ENCODE data around the gene CHTOP. TPM values are rescaled to one million over a fixed set of nuclear protein-coding genes. Genes with fewer than 3 reads are reported as not detected.

CHTOP gene
- total RNA-seq, 2 experiments from 2014 or later: 97.1 to 102 TPM

DNA sequence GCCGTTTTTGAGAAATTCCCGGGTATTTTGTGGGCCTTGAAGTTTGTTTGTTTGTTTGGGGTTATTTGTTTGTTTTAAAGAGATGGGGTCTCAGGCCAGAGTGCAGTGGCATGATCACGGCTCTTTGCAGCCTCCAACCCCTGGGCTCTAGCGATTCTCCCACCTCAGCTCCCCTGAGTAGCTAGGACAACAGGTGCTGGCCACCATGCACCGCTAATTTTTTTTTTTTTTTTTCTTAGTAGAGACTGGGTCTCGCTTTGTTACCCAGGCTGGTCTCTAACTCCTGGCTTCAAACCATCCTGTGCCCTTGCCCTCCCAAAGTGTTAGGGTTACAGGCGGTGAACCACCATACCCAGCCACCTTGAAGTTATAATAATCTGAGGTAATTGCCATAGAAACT is 2.0 kb downstream of the CHTOP start:
- Histone ChIP-seq H3K36me3 (ENCODE audit: insufficient read depth, low read length) (peaks cover 51% of the 10 kb centered on the region), H3K4me1 (ENCODE audit: insufficient read depth, low read length) (peaks cover 39% of the 10 kb centered on the region), H3K27me3 (ENCODE audit: control insufficient read depth in 1 of 2, insufficient read depth in 2 of 2, low read length in 2 of 2) (no peaks in the 10 kb centered on the region), H3K4me3 (ENCODE audit: low read length) (peak overlapping the region; percentile 83), H3K9me3 (ENCODE audit: control insufficient read depth in 1 of 2, insufficient read depth in 1 of 2, low read length in 2 of 2) (no peaks in the 10 kb centered on the region), H3K27ac (ENCODE audit: low read depth in 1 of 2, low read length in 2 of 2) (peak overlapping the region in 1 of 2 donors; percentile 10)
- peak overlapping the region; percentile 100 for H3K27ac Mint-ChIP-seq
- ChIA-PET POLR2A (interaction anchor here (1.1 to 3.7 kb wide), 5 partner anchors 10 to 355 kb away, joined by 3 to 89 read pairs (median 35); partner anchors contain the start of genes ILF2, RPS27 and SNAPIN), CTCF (interaction anchor here (0.7 to 1.0 kb wide), 2 partner anchors 30 to 817 kb away, joined by 3 read pairs; no protein-coding TSS in a partner anchor)
- H3K36me3 Mint-ChIP-seq (ENCODE audit: low read depth): peaks cover 67% of the 10 kb centered on the region
- H3K4me3 Mint-ChIP-seq: peak overlapping the region; percentile 87
- DNase-seq: no peak
- H3K4me1 Mint-ChIP-seq (ENCODE audit: low read depth): peaks cover 53% of the 10 kb centered on the region
- no peaks in the 10 kb centered on the region for H3K27me3 Mint-ChIP-seq
- intact Hi-C loops (cut with DNase I, micrococcal nuclease): loop anchor here (2.0 kb wide), 3 partner anchors 13 to 91 kb away; partner anchors contain the start of gene ILF2 (in 2 of the 2)
- no peak for ATAC-seq (ENCODE audit: poor library complexity)
- H3K9me3 Mint-ChIP-seq: no peaks in the 10 kb centered on the region
- TF ChIP-seq, protein P1, sequence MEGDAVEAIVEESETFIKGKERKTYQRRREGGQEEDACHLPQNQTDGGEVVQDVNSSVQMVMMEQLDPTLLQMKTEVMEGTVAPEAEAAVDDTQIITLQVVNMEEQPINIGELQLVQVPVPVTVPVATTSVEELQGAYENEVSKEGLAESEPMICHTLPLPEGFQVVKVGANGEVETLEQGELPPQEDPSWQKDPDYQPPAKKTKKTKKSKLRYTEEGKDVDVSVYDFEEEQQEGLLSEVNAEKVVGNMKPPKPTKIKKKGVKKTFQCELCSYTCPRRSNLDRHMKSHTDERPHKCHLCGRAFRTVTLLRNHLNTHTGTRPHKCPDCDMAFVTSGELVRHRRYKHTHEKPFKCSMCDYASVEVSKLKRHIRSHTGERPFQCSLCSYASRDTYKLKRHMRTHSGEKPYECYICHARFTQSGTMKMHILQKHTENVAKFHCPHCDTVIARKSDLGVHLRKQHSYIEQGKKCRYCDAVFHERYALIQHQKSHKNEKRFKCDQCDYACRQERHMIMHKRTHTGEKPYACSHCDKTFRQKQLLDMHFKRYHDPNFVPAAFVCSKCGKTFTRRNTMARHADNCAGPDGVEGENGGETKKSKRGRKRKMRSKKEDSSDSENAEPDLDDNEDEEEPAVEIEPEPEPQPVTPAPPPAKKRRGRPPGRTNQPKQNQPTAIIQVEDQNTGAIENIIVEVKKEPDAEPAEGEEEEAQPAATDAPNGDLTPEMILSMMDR (IDR thresholded peaks at IDR 0.05): no peak

DNA sequence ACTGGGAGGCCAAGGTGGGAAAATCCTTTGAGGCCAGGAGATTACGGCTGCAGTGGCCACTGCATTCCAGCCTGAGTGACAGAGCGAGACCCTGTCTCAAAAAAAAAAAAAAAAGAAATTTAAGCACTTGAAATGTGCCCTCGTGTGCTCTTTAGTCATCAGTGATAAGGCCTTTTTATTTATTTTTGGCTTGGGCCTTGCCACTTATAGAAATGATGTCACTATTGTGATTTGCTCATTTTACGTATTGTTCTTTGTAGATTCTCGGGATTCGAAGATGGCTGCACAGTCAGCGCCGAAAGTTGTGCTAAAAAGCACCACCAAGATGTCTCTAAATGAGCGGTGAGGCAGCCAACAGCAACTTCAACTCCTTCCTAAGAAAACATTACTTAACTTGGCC is 2.4 kb downstream of the CHTOP start:
- peaks cover 55% of the 10 kb centered on the region for H3K36me3 ChIP-seq (ENCODE audit: insufficient read depth, low read length)
- POLR2A ChIA-PET: no interaction called here
- H3K4me1 ChIP-seq (ENCODE audit: insufficient read depth, low read length): peaks cover 39% of the 10 kb centered on the region
- H3K27me3 ChIP-seq (ENCODE audit: control insufficient read depth in 1 of 2, insufficient read depth in 2 of 2, low read length in 2 of 2): no peaks in the 10 kb centered on the region
- intact Hi-C loops (cut with DNase I, micrococcal nuclease): loop anchor here in 1 of 2 experiments (2.0 kb wide), 1 partner anchor 90 kb away; no protein-coding TSS in a partner anchor
- Mint-ChIP-seq H3K4me1 (ENCODE audit: low read depth) (peaks cover 58% of the 10 kb centered on the region), H3K27me3 (no peaks in the 10 kb centered on the region), H3K9me3 (no peaks in the 10 kb centered on the region), H3K27ac (peak overlapping the region; percentile 100), H3K4me3 (peak overlapping the region; percentile 89), H3K36me3 (ENCODE audit: low read depth) (peaks cover 71% of the 10 kb centered on the region)
- DNase-seq: no peak
- CTCF ChIA-PET: no interaction called here
- H3K9me3 ChIP-seq (ENCODE audit: control insufficient read depth in 1 of 2, insufficient read depth in 1 of 2, low read length in 2 of 2): no peaks in the 10 kb centered on the region
- ATAC-seq (ENCODE audit: poor library complexity): no peak
- H3K27ac ChIP-seq (ENCODE audit: low read depth in 1 of 2, low read length in 2 of 2): no peak overlapping the region
- TF ChIP-seq, protein P1 (IDR thresholded peaks at IDR 0.05): no peak
- H3K4me3 ChIP-seq (ENCODE audit: low read length): no peak overlapping the region

DNA sequence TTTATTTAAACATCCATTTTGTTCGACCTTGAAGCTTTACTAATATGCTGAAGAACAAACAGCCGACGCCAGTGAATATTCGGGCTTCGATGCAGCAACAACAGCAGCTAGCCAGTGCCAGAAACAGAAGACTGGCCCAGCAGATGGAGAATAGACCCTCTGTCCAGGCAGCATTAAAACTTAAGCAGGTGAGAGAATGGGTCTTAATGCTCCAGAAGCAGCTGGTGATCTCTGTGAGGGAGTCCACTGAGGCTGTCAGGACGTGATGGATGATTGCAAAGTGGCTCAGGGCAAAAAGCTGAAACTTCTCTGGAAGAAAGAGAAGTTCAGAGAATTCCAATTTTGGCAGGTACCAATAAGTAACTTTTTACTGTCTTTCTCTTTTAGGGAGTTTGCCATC is 4.4 kb downstream of the CHTOP start:
- ATAC-seq (ENCODE audit: poor library complexity): no peak
- POLR2A ChIA-PET: interaction anchor here (0.5 to 1.3 kb wide), 4 partner anchors 10 to 284 kb away, joined by 3 to 5 read pairs (median 4); no protein-coding TSS in a partner anchor
- no peak for DNase-seq
- no peaks in the 10 kb centered on the region for H3K27me3 Mint-ChIP-seq
- peaks cover 70% of the 10 kb centered on the region for H3K4me1 Mint-ChIP-seq (ENCODE audit: low read depth)
- H3K36me3 ChIP-seq (ENCODE audit: insufficient read depth, low read length): peaks cover 75% of the 10 kb centered on the region
- H3K27ac ChIP-seq (ENCODE audit: low read depth in 1 of 2, low read length in 2 of 2): no peak overlapping the region
- H3K27ac Mint-ChIP-seq: no peak overlapping the region
- H3K9me3 ChIP-seq (ENCODE audit: control insufficient read depth in 1 of 2, insufficient read depth in 1 of 2, low read length in 2 of 2): no peaks in the 10 kb centered on the region
- H3K36me3 Mint-ChIP-seq (ENCODE audit: low read depth): peaks cover 91% of the 10 kb centered on the region
- intact Hi-C loops (cut with DNase I, micrococcal nuclease): no loop called here
- peaks cover 44% of the 10 kb centered on the region for H3K4me1 ChIP-seq (ENCODE audit: insufficient read depth, low read length)
- H3K9me3 Mint-ChIP-seq: no peaks in the 10 kb centered on the region
- TF ChIP-seq, protein P1 (IDR thresholded peaks at IDR 0.05): no peak
- no peak overlapping the region for H3K4me3 Mint-ChIP-seq
- no peaks in the 10 kb centered on the region for H3K27me3 ChIP-seq (ENCODE audit: control insufficient read depth in 1 of 2, insufficient read depth in 2 of 2, low read length in 2 of 2)
- CTCF ChIA-PET: interaction anchor here (1.1 kb wide), 1 partner anchor 11 kb away, joined by 3 read pairs; the partner anchor contains the start of gene S100A13
- no peak overlapping the region for H3K4me3 ChIP-seq (ENCODE audit: low read length)

All from CD4-positive, alpha-beta T cell (primary cell).